Spleen (tissue), 11 donors: Measurements from ENCODE around the gene LRRC3B. TPM values are rescaled to one million over a fixed set of nuclear protein-coding genes. Genes with fewer than 3 reads are reported as not detected.

Experiments
- DNase-seq: peaks from one replicate; pipeline ENCODE4 v3.0.0-alpha.2; 2020
- H3K27ac ChIP-seq, 8 donors: fragments of 200-600 bp; sonication (generic) in 7 of 8; 1 replicate in 4 of 8; 2 replicates in 4 of 8; pipeline versions ENCODE4 v1.5.0 to v1.8.0; 2016 to 2021; ENCODE audit warnings: inconsistent platforms in 4 of 8, mild to moderate bottlenecking in 4 of 8, moderate library complexity in 1 of 8
- H3K27me3 ChIP-seq, 7 donors: fragments of 200-600 bp; sonication (generic) in 6 of 7; replicated peaks in 1 of 7; 1 replicate in 4 of 7; 2 replicates in 3 of 7; pipeline versions ENCODE4 v1.5.0 to v1.8.0; 2016 to 2021; ENCODE audit warnings: inconsistent platforms in 3 of 7, mild to moderate bottlenecking in 1 of 7
- H3K36me3 ChIP-seq, 6 donors: fragments of 200-600 bp; sonication (generic) in 5 of 6; 1 replicate in 4 of 6; 2 replicates in 2 of 6; pipeline versions ENCODE4 v1.5.0 to v1.8.0; 2016 to 2021; ENCODE audit warnings: inconsistent platforms in 2 of 6
- H3K4me1 ChIP-seq, 6 donors: fragments of 200-600 bp; sonication (generic) in 5 of 6; 1 replicate in 3 of 6; 2 replicates in 3 of 6; pipeline versions ENCODE4 v1.5.0 to v1.8.0; 2016 to 2021; ENCODE audit warnings: inconsistent platforms in 3 of 6
- H3K4me3 ChIP-seq, 8 donors: fragments of 200-600 bp; sonication (generic) in 7 of 8; 1 replicate in 4 of 8; 2 replicates in 4 of 8; pipeline versions ENCODE4 v1.5.0 to v1.8.0; 2016 to 2021; ENCODE audit warnings: inconsistent platforms in 4 of 8, mild to moderate bottlenecking in 4 of 8, moderate library complexity in 2 of 8
- H3K9me3 ChIP-seq, 8 donors: fragments of 200-600 bp; sonication (generic) in 7 of 8; 1 replicate in 4 of 8; 2 replicates in 4 of 8; pipeline versions ENCODE4 v1.5.0 to v1.8.0; 2016 to 2021; ENCODE audit warnings: inconsistent platforms in 4 of 8
- POLR2A ChIP-seq, 3 donors: fragments of 450-650 bp; IDR thresholded peaks; one replicate each; pipeline ENCODE4 v1.5.1; 2017; ENCODE audit warnings: antibody characterized with exemption in 3 of 3, mild to moderate bottlenecking in 1 of 3
- POLR2AphosphoS5 ChIP-seq, 3 donors: sonication (generic); formaldehyde crosslinking; IDR thresholded peaks; one replicate each; pipeline ENCODE4 v1.5.1; 2017; ENCODE audit warnings: antibody characterized with exemption in 3 of 3
- WGBS, 5 donors: extraction: QIAGEN DNeasy Blood & Tissue Kit in 3 of 5; methylation state at CpG; one replicate each; pipeline versions ENCODE4 v1.1.5 to v1.1.7; 2013 to 2018; 5-methylcytosine and 5-hydroxymethylcytosine counted together
- intact Hi-C: fragments of 100-400 bp; cut with DNase I; formaldehyde crosslinking; loops from one replicate; pipeline ENCODE4 v1.15.0; 2023; ENCODE audit warnings: low total_unique reads
- polyA plus RNA-seq, 3 donors: library from polyadenylated mRNA; stranded (reverse); fragments of 200-250 nt; gene quantifications; one replicate each; pipeline ENCODE4 v1.2.1, GENCODE V29; 2013
- total RNA-seq, 7 donors: library from RNA; depleted of rRNA in 3 of 7; stranded (reverse); fragments of >200 nt in 3 of 7; fragmentation: NEBNext Ultra II Directional in 4 of 7; extraction: Animal tissue kit (Norgen Biotek cat#: 25700) in 4 of 7; gene quantifications; one replicate each; pipeline versions ENCODE4 v1.1.0 to v1.2.1, GENCODE V29; 2016 to 2021
- TF ChIP-seq, protein P1 (sequence below), 11 experiments: fragments of 200-600 bp in 7 of 11; fragments of 450-650 bp in 4 of 11; sonication (generic) in 4 of 11; IDR thresholded peaks in 8 of 11; conservative IDR thresholded peaks in 3 of 11; 1 replicate in 7 of 11; 2 replicates in 4 of 11; pipeline versions ENCODE4 v1.4.0 to v1.8.0; 2016 to 2021; ENCODE audit warnings: antibody characterized with exemption in 11 of 11, inconsistent platforms in 4 of 11, mild to moderate bottlenecking in 1 of 11
- donor health status: healthy with polysubstance abuse.
- donor health status: DM: no; HTN: no; CAD: no; lungs with moderate emphysema.
- donor health status: DM: no; HTN: no; CAD: no.
- donor health status: Bipolar disorder and iron deficiency.
- donor health status: healthy.
- donor health status: DM: no; HTN: no; CAD: no.
- donor health status: DM: yes; HTN: yes; CAD: no.

LRRC3B gene
- total and polyA plus RNA-seq, 10 donors: 0.05 TPM; not detected in 9

DNA sequence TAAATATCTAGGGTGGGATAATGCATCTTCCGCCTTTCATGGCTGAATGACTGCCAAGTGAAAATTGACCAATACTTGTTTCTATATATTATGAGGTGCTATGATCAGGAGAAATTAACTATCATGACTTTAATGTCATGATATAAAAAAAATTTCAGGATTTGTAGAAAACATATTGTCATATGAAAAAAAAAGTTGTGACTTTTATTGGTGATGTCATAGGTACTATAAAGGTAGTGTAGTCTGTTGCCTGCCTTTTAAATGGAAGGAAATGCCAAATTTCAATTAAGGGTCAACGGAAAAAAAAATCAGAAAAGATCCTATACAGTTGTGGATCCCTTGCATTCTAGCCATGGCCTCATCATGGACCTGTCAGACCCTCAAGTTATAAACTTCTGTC is 15.5 kb downstream of the LRRC3B start:
- TF ChIP-seq POLR2A (IDR thresholded peaks at IDR 0.05) (no peak), POLR2AphosphoS5 (IDR thresholded peaks at IDR 0.05) (no peak)
- TF ChIP-seq, protein P1, sequence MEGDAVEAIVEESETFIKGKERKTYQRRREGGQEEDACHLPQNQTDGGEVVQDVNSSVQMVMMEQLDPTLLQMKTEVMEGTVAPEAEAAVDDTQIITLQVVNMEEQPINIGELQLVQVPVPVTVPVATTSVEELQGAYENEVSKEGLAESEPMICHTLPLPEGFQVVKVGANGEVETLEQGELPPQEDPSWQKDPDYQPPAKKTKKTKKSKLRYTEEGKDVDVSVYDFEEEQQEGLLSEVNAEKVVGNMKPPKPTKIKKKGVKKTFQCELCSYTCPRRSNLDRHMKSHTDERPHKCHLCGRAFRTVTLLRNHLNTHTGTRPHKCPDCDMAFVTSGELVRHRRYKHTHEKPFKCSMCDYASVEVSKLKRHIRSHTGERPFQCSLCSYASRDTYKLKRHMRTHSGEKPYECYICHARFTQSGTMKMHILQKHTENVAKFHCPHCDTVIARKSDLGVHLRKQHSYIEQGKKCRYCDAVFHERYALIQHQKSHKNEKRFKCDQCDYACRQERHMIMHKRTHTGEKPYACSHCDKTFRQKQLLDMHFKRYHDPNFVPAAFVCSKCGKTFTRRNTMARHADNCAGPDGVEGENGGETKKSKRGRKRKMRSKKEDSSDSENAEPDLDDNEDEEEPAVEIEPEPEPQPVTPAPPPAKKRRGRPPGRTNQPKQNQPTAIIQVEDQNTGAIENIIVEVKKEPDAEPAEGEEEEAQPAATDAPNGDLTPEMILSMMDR (IDR thresholded peaks at IDR 0.05 in 8 of 11, conservative IDR thresholded peaks at IDR 0.05 in 3 of 11): no peak
- Histone ChIP-seq H3K4me3 (no peak overlapping the region), H3K36me3 (no peaks in the 10 kb centered on the region), H3K4me1 (no peaks in the 10 kb centered on the region), H3K27ac (no peak overlapping the region), H3K9me3 (no peaks in the 10 kb centered on the region), H3K27me3 (no peaks in the 10 kb centered on the region)
- no peak for DNase-seq
- 83 to 94% (median 87%) methylated on average over 2 of the region's 2 CpGs for WGBS, 5 donors
- intact Hi-C loops: no loop called here

DNA sequence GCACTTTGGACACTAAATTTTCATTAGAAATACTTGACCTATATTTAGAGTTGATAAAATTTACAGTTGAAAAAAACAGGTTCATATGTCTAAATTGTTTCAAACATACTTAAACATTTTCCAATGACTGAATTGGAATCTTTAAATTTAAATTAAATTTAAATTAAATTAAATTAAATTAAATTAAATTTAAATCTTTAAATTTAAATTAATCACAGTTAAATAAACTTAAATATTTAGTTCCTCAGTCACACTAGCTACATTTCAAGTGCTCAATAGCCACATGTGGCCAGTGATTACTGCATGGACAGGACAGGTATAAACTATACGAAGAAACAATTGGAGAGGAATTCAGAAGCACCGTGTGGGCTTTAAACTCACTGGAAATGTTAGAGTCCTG is 16.8 kb downstream of the LRRC3B start:
- WGBS, 5 donors: 90 to 96% (median 91%) methylated on average over 2 of the region's 2 CpGs
- no peak for DNase-seq
- H3K27me3 ChIP-seq: no peaks in the 10 kb centered on the region
- H3K4me1 ChIP-seq: no peaks in the 10 kb centered on the region
- H3K4me3 ChIP-seq: no peak overlapping the region
- TF ChIP-seq, protein P1 (IDR thresholded peaks at IDR 0.05 in 8 of 11, conservative IDR thresholded peaks at IDR 0.05 in 3 of 11): no peak
- H3K9me3 ChIP-seq: no peaks in the 10 kb centered on the region
- intact Hi-C loops: no loop called here
- H3K36me3 ChIP-seq: no peaks in the 10 kb centered on the region
- H3K27ac ChIP-seq: no peak overlapping the region

DNA sequence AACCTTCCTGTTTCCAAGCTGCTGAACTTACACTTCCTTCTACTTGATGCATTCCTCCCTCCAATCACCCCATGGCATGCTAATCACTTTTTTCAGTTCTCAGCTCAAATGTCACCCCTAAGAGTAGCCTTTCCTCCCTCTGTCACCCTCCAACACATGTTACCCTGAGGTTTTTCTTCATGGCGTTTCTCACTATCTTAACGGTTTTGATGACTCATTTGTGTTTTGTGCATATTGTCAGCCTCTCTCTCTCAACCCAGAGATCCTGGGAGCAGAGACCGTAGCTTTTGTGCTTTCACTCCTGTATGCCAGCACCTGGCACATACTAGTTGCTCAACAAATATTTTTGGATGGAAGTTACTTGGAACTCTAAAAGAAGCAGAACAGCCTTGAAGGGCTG is 24.5 kb downstream of the LRRC3B start:
- no peak for DNase-seq
- intact Hi-C loops: no loop called here
- WGBS, 5 donors: 76 to 84% (median 78%) methylated on average over 3 of the region's 3 CpGs
- H3K27me3 ChIP-seq: no peaks in the 10 kb centered on the region
- no peak overlapping the region for H3K4me3 ChIP-seq
- H3K27ac ChIP-seq: no peak overlapping the region
- H3K36me3 ChIP-seq: no peaks in the 10 kb centered on the region
- no peaks in the 10 kb centered on the region for H3K9me3 ChIP-seq
- H3K4me1 ChIP-seq: no peaks in the 10 kb centered on the region
- TF ChIP-seq POLR2A (IDR thresholded peaks at IDR 0.05) (no peak), POLR2AphosphoS5 (IDR thresholded peaks at IDR 0.05) (no peak)
- TF ChIP-seq, protein P1 (IDR thresholded peaks at IDR 0.05 in 8 of 11, conservative IDR thresholded peaks at IDR 0.05 in 3 of 11): no peak

DNA sequence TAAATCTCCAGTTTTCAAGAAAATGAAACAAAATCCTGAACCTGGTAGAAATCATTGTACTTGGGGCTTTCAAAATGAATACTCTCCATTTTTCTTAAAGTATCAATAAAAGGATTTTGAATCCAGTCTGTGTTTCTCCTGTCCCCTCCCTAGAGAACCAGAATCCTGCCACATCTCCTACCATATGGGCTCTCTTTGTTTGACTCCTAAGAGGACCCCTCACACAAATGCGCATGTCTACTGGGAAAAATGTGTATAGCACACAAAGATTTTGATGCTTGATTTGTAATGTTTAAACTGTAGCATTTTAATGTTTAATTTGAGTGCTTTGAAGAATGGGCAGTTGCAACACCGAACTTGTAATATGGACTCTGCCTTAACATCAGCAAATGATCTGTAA is 25.9 kb downstream of the LRRC3B start:
- H3K27me3 ChIP-seq: no peaks in the 10 kb centered on the region
- H3K4me3 ChIP-seq: no peak overlapping the region
- H3K27ac ChIP-seq: no peak overlapping the region
- no peak for DNase-seq
- TF ChIP-seq, protein P1 (IDR thresholded peaks at IDR 0.05 in 8 of 11, conservative IDR thresholded peaks at IDR 0.05 in 3 of 11): no peak
- TF ChIP-seq POLR2A (IDR thresholded peaks at IDR 0.05) (no peak), POLR2AphosphoS5 (IDR thresholded peaks at IDR 0.05) (no peak)
- H3K9me3 ChIP-seq: no peaks in the 10 kb centered on the region
- WGBS, 5 donors: 83 to 93% (median 87%) methylated on average over 2 of the region's 2 CpGs
- no peaks in the 10 kb centered on the region for H3K4me1 ChIP-seq
- intact Hi-C loops: no loop called here
- H3K36me3 ChIP-seq: no peaks in the 10 kb centered on the region
